ENCODE data around the gene MYNN.

The MYNN gene

DNA sequence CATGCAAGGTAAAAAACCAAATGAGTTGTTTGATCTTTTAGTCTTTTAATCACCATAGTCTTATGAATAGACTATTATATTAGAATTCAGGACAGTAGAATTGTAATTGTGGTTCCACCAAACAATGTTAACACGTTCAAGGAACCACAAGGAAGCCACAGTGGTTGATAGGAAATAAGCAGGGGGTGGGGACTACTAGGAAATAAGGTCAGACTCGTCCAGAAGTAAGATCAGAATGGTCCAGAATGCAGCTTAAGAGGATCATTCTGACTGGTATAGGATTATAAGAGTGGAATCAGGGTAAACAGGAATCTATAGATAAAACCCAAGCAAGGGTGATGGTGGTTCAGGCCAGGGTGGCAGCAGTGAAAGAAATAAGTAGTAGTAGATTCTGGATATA is 7.5 kb downstream of the MYNN start:
- DNase-seq: no peak

- no peak for DNase-seq
Observed at GRCh38 chr3:169781209-169781855, 8.1 kb downstream of the MYNN start.

- DNase-seq: no peak
Observed at GRCh38 chr3:169787120-169787519, 13.9 kb downstream of the MYNN start.

DNA sequence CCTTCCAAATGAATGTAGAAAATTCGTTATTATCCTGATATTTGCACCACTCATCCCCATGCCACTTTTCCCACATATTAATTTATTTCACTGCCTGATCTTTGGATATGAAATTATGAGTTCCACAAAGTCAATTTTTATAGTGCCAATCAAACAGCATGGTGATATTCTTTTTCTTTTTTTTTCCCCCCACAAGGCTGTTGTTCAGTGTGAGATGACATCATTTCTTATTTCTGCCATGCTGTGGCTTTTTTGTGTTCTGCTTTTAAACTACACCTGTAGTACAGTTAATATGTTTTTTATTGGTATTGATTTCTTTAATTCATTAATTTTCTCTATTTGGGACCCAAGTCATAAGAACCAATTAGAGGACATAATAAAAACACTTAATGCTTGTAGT is 14.6 kb downstream of the MYNN start:
- DNase-seq: no peak

DNA sequence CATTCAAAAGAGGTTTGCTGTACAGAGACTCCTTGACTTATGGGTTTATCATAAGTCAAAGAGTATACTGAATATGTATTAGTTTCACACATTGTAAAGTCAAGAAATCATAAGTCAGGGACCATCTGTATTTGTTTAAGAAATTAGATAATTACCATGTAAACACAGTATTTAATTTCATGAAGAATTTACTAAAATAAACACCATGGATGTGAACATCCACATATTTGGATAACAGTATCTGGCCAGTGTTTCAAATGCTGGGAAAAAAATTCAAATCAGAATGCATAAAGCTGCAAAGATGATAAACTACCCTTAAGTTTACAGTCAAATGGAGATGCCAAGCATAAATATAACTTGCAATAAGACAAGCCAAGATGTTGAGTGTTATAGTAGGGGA is 17.0 kb downstream of the MYNN start:
- no peak for DNase-seq

- DNase-seq: no peak
Observed at GRCh38 chr3:169790687-169791429, 17.7 kb downstream of the MYNN start.

GRCh38 chr3:169792359-169792758 is 19.2 kb downstream of the MYNN start:
- no peak for DNase-seq

- no peak for DNase-seq
Observed at GRCh38 chr3:169804681-169805080, 31.5 kb downstream of the MYNN start.

DNA sequence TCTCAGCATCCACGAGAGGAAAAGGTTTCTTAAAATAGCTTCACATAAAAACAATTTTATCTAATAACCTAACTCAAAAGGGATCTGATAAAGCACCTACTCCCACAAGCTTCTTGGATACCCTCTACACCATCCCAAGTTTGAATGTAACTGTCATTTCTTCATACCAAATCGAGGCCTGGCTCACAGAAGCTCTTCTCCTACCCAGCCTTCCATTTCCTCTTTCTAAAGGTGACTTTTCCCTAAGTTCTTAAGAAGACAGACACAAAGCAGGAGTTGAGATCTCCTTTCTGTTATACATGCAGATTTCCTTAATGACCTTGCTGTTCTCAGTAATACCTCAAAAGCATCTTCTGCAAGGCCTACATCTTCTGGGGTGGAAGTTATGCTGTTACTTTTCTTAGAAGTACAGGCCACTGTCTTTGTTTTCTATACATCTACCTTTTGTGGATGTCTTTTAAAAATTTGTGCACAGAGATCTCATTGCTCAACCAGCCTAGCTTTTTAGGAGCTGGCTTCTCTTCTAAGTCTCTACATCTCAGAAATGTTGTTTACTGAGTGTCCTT is 36.1 kb downstream of the MYNN start:
- DNase-seq: no peak

DNA sequence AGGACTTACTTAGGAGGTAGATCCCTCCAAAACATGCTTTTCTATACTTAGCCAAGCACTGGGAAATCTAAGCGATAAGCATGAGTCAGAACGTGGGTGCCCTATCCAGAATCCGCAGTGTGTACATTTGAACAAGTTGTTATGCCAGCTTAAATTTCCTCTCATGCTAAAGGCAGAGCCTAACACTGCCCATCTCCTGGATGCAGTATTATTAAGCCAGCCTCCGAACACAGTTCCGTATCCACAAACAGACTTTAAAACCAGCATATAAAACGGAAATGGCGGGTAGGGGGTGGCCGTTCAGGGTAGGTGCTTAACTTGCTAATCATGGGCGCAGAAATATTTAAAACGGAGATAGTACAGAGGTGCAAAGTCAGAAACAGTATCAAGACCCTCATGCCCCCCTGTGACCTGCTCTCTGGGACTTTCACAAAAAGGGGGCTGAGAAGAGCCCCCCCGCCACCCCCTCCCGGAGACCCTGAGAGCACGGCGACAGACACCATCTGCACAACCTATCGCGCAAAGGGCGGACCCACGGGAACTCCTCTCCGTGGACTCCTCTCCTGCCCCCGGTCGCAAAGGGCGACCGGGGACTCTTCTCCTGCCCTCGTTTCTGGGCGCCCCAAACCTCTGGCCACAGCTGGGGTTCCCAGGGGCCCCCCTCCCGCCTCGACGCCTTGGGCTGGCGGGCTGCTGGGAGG is 38.6 kb downstream of the MYNN start:
- DNase-seq: peak in 2 of 3 donors; percentile 32 to 37

GRCh38 chr3:169812332-169813235 is 39.4 kb downstream of the MYNN start, which contains the start of the genes LRRC34 and LRRIQ4:
LRRC34 (minus strand) TSS chr3:169812904; CDS start chr3:169812548, 356 bp downstream.
LRRIQ4 (plus strand) TSS chr3:169812870; CDS start chr3:169821922, 9,052 bp downstream.
- DNase-seq: peak; percentile 59 to 81 (median 65)

- DNase-seq: peak; percentile 17 to 50 (median 32)
Observed at GRCh38 chr3:169813278-169813677, 40.1 kb downstream of the MYNN start.

DNA sequence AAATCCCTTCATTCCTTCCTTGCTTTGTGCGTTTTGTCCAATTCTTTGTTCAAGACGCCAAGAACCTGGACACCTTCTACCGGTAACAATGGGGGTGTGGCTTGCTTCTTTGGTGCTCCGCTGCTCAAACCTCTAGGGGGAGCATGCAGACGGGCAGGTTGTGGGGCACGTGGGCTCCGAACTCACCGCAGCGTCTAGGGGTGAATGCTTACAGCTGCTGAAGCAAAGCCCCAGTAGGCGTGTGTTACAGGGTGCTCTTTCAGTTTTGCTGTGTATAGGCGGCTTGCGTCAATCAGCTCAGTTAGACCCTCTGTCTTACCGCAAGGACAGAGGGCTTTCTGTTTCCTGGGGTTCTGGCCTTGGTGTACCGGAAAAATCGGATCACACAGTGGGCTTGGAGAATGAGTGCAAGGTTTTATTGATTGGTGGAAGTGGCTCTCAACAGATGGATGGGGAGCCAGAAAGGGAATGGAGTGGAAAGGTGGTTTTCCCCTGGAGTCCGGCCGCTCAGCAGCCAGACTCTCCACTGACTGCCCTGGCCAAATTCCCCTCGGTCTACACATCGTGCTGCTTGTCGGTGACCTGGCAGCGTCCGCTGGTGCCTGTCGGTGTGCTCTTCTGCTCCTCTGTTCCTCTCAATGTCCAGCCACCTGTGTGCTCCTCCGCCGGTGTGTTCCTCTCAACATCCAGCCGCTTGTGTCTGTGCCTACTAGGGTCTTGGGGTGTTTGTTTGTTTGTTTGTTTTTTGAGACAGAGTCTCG is 40.7 kb downstream of the MYNN start:
- DNase-seq: peak; percentile 46 to 60 (median 51)

DNA sequence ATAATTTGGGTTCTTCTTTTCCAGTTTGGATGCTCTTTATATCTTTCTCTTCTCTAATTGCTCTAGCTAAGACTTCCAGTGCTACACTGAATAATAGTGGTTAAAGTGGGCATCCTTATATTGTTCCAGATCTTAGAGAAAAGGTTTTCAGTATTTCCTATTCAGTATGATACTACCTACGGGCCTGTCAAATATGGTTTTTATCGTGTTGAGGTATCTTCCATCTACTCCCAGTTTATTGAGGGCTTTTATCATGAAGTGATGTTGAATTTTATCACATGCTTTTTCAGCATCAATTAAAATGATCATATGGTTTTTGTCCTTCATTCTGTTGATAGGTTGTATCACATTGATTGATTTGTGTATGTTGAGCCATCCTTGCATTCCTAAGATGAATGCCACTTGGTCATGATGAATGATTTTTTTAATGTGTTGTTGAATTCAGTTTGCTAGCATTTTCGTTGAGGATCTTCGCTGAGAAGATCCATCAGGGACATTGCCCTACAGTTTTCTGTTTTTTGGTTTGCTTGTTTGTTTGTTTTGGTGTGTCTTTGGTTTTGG is 42.5 kb downstream of the MYNN start:
- DNase-seq: no peak

DNA sequence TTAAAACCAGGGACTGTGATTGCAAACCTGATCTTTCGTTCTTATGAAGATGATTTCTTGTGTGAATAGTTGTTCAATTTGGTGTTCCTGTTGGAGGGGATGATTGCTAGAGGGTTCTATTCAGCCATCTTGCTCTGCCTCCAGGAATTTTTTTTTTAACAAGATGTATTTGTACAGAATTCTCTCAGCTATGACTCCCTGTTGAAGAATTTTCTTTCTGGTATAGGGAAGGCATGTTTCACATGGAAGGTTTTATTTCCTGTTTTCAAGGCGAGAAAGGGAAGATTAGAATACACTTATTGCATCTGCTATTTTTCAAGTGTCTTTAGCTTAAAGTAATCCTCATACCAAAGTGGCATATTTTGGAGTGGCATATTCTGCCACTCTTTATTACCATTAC is 45.1 kb downstream of the MYNN start:
- peak in 1 of 3 donors; percentile 11 for DNase-seq

DNA sequence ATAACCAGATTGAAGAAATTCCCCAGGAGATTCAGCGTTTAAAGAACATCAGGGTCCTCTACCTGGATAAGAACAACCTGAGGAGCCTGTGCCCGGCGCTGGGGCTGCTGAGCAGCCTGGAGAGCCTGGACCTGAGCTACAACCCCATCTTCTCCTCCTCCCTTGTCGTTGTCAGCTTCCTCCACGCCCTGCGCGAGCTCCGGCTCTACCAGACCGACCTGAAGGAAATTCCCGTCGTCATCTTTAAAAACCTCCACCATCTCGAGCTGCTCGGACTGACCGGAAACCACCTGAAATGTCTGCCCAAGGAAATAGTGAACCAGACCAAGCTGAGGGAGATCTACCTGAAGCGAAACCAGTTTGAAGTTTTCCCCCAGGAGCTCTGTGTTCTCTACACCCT is 48.9 kb downstream of the MYNN start:
- no peak for DNase-seq

- no peak for DNase-seq
Observed at GRCh38 chr3:169822540-169822939, 49.3 kb downstream of the MYNN start.

- no peak for DNase-seq
Observed at GRCh38 chr3:169822983-169823382, 49.8 kb downstream of the MYNN start.

DNA sequence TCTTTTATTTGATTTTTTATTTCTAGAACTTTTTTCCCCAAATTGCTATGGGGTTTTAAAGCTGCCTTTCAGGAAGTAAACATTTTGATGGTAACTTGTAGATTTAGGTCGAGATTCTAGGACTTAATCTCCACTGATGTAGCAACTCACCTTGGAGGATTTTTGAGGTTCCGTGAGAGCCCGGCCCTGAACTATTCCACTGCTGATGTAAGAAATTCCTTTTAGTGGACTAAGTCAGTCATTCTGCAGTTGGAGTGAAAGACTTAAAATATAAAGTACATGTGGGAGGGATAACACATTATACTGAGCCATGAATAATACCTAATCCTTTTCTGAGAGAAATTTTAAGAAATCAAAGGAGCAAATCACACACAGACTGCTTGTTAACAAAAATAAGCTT is 52.1 kb downstream of the MYNN start:
- DNase-seq: no peak

DNA sequence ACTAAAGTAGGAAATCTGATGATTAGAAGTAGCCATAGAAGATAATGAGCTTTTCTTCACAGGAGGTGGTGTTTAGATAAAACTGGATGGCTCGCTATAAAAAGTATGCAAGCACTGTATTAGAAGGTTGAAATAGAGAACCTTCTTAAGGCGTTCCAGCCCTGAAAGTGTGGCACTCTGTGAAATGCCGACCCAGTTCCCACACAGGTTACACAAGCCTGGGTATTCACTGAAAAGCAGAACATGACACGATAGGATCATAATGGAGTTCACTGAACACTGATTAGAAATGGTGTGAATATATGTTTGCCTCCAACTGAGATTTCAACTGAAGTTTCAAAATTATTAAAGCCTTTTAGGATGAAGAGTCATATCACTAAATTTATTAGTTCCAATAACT is 54.5 kb downstream of the MYNN start:
- DNase-seq: peak; percentile 20 to 40 (median 37)

- DNase-seq: no peak
Observed at GRCh38 chr3:169835533-169835932, 62.3 kb downstream of the MYNN start.
